ENCODE results near the gene MUC15.

Gene MUC15

DNA sequence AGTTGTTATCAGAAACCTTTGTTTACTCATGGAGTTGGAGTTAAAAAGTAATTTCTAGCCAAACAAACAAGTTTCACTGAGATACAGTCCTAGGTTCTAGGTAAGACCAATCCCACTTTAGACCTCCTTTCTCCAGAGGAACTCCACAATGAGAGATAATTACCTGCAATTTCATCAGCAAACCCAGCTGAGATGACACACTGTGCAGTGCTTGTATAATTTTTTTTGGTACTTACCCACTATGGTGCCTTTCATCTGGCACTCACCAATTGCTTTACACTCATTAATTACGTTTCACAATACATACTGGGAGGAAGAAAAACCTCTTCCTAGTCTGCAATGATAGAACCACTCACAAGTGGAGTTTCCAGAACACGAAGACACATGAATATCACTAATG, 1.8 kb upstream of the MUC15 start:
- no peak for DNase-seq

DNA sequence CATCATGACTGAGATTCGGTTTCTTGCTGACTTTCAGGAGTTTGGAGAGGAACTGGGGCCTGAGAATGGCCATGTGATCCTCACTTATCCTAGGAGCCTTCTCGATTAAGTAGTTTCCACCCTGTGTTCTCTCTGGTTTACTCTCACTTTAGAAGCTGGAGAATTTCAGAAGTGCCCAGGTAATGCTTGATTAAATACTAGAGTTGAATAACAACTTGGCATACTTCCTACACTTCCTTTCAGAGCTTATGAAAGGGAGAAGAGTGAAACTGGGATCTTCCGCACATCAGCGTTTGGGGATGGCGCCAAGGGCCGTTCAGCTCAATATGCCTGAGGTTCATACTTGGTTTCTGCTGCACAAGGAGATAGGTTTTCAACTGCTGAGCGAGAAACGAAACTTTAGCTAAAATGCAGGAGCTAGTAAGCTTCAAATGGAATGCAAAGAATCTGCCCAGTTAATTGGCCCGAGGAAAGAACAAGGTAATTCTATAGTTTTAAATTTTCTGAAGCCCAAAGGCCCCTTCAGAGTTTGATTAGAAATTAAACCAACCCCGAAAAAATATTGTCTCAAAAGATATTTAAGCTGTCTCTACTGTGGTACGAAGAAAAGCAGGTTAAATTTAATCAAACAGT, 823 bp upstream of the MUC15 start:
- no peak for DNase-seq

DNA sequence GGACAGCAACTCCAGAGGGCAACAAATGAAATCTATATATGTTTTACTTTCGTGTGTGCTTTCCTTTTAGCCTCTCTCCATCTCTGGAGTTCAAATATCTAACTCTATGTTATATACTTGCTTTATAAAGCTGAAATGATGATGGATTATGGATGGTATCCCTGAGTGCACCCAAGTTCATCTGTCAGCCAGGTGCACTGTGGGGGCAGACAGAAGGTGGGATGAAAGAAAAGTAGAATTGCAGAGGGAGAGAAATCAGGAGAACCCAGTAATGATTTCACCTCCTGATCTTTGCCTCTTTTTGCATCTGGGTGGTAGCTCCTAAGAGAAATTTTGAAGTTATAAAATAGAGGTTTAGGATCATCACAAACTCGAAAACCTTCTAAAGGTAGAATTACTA, 2.4 kb downstream of the MUC15 start:
- no peak for DNase-seq

DNA sequence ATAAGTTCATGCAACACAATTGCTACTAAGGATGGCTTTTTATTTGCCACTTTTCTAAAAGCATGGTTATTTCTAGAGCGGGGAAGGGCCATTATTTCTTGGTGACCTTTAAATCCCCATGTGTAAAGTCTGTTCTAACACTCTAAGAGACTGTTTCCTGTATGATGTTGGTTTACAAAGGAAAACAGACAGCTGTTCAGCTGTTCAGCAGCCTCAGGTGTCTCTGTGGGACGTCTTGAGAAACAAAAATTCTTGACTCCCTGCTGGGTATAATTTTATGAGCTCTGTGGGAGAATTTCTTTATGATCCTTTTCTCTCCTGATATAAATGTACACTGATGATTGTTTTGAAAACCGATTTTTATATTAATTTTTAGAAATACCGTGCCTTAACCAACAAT, 13.9 kb downstream of the MUC15 start:
- no peak for DNase-seq

DNA sequence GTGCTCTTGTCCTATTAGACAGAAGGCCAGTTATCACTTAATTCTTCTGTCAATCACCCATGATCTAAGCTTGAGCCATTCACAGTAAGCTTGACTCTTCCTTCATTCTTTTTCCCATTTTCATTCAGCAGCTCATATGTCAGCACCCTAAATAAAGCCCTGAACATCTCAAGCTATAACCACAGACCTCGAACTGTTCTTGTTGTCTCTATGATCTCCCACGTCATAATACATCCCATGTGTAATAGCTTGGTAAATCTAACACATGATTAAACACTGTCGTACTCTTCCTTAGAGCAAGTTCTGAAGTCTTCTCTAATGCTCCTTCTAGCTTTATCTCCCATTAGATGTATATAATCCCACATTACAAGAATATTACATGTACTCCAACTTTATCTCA, 14.4 kb downstream of the MUC15 start:
- no peak for DNase-seq

DNA sequence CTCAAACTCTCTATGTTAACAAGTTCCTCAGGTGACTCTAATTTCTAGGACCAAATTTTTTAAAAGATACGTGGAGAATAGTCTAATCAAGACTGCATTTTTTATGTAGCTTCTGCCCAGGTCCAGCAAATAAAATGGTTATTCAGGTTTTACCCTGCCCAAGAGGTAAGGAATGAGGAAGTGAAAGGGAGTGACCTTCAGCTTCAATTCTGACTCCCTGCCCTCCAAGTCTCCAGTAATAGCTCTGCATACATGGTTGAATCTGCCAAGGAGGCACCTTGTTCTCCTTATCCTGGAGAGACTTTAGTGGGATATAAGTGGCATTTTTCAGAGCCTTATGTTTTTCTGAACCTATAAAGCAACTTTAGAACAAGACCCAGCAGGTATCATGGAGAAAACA, 15.5 kb downstream of the MUC15 start:
- no peak for DNase-seq

DNA sequence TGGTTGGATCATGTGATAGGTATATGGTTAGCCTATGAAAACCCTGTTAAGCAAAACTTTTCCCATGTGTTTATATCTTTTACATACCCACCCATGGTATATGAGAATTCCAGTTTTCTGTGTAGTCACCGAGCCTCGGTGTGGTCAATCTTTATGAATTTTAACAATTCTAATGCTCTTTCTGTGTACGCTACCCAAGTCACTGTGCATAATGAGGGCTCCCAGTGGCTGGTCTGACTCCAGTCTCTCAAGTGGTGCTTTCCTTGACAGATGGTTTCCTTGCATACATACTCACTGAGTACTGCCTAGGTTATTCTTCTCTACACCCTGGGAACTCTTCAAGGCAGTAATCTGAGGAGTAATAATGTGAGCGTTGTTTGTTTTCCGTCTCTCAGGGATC, 17.6 kb downstream of the MUC15 start:
- DNase-seq, result no peak

DNA sequence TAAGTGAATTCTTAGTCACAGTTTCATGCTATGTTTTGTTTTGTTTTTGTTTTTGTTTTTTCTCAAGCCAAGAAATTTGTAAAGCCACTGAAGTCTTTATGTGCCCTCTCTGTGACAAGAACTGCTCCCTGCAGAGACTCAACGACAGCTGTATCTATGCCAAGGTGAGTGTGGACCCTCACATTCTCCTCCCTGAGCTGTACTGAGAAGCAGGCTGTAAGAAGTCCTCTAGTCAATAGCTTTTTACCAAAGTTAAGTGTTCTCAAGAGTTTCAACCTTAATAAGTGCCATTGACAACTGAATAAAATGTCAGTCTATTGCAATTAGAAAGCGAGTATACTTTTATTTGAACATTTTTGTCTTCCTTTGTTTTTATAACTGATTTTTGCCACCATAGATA, 18.9 kb downstream of the MUC15 start:
- DNase-seq, result no peak

DNA sequence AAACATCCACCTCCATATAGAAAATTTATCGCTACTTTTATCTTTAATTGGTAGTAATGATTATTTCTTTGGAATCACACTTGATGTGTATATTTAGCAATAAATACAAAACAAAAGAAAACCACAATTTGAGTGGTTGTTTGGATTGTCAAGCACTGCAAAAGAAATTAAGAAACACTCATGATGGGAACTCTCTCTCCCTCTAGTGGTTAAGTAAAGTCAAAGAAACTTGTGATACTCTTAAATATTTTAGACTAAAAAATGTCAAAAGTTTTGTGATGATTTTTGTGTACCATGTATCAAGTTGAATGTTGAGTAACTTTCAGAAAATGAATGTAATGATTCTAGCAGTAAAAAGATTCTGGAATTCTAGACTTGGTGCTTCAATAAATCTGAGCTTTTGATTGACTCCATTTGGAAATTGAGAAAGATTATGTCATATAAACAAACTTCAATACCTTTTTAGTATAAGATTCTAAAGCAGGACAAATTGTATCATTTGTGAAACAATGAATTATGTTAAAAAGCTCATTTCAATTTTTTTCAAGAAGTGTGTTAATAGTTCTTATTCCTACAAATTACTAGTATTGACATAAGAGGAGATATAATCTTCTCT, 20.8 kb downstream of the MUC15 start:
- DNase-seq, result no peak

DNA sequence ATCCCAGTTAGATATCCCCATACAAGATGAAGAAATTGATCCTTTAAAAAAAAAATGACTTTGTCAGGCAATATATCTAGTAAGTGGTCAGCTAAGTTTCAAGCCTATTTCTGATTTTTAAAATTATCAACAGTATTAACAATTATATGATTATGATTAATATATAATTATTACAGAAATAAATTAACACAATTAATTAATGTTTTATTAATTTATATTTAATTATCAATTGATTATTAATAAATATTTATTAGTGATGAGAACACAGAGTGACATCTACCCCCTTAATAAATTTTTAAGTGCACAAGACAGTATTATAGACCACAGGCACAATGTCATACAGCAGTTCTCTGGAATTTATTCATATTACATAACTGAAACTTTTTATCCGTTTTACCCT, 22.0 kb downstream of the MUC15 start:
- DNase-seq, result no peak

DNA sequence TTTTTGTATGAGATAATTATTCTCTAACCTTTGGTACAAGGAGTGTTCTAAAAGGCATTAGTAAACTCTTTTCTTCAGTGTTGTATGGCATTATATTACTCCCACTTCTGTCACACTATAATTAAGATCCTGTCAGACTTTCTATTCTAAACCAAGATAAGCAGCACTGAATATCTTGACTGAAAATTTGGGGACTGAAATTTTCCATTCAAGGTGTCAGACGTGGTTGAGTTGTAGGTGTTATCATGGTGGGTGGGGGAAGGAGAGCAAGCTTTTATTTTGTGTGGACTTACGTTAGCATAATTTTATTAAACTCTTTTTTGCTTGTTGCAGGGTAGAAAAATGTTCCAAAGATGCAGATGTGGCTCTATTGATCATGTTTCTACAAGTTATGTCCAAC, 22.9 kb downstream of the MUC15 start:
- no peak for DNase-seq

DNA sequence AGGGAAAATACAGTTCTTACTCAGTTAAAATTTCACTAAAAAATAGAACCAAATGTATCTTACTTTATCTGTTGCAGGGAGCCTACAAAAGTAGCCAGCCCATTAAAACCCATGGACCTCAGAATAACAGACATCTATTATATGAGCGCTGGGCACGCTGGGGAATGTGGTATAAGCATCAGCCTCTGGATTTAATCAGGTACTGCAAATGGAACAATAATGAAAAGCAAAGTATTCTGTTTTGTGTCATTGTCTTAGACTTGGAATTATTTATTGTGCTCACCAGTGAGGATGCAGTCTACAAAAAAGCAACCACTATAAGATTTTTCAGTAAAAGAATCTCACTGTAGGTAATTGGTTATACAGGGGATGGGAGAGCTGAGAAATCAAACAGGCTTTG, 30.2 kb downstream of the MUC15 start:
- DNase-seq, result no peak

DNA sequence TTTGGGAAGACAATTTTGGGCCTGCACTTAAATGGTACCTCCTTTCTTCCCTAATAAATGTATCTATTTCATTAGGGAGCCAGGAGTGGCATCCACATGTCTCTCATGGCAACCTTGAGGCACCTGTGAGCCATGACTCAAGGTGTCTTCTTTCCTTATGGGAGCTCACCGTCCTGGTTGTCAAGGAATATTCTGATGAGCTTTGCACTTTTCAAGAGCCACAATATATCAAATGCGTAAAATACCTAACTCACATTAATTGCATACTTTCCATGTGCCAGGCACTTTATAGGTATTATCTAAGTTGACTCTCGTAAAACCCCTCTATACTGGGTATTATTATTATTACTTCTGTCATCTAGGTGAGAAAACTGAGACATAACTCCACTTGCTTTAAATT, 32.5 kb downstream of the MUC15 start:
- DNase-seq, result no peak

DNA sequence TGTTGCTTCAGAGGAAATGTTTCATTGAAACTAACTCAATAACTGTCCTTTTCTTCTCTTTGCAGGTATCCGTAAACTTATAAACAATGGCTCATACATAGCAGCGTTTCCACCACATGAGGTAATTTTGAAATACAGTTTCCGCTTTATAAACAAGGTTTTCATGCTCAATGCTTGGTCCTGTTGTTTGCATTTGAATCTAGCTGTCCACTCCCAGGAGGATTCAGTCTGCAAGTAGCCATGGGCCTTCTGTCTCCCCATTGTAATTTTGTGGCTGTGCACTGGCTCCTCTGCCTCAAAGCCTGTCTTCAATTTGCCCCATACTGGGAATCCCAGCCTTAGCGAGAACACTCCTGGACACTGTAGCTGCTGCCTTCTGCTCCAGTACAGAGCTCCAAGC, 34.7 kb downstream of the MUC15 start:
- no peak for DNase-seq

DNA sequence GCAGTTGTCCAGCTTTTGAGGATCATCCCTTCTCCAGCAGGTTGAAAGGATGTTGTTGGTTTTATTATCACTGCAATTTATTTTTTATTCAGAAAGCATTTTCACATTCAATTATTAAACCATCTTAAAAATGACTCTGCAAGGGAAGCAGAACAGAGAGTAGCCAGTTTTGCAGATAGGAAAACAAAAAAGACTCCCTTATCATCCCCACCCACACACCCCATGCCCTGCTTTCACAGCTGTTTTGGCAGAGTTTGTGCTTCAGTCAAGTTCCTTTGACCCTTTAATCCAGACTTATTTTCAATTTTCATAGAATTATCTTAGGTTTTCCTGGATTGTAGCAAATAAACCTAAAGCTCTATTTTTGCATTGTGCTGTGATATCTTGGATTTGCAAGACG, 44.4 kb downstream of the MUC15 start:
- DNase-seq, result no peak

DNA sequence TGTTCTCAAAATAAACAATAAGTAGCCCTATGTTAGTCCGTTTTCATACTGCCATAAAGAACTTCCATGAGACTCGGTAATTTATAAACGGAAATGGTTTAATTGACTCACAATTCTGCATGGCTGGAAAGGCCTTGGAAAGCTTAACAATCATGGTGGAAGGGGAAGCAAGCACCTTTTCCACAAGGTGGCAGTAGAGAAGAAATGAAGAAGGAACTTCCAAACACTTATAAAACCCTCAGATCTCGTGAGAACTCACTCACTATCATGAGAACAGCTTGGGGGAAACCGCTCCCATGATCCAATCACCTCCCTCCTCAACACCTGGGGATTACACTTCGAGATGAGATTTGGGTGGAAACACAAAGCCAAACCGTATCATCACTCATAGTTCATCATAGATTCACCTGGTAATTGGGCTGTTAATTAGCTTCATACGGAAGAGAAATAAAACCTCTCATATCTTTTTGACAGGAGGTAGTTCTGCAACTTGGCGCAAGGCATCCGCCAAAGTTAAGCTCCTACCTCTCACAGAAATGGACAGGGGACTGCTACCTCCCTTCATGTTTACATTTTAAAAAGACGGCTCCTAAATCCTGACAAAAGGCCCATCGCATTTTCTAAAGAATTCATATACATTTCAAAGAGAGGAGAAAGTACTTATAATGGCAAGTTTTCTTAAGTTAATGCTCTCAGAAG, 49.0 kb downstream of the MUC15 start:
- DNase-seq, result peak; percentile 2

DNA sequence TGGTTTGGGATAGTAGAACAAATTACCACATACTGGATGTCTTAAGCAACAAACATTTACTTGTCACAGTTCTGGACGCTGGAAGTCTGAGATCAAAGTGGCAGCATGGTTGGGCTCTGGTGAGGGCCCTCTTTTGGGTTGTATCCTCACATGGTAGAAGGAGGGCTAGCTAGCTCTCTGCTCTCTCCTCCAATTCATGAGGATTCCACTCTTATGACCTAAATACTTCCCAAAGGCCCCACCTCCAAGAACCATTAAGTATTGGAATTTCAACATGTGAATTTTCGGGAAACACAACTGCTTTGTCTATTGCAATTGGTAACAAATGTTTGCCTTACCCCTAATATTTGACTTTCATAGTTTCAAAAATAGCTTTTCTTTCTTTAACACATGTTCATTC, 52.6 kb downstream of the MUC15 start:
- no peak for DNase-seq

DNA sequence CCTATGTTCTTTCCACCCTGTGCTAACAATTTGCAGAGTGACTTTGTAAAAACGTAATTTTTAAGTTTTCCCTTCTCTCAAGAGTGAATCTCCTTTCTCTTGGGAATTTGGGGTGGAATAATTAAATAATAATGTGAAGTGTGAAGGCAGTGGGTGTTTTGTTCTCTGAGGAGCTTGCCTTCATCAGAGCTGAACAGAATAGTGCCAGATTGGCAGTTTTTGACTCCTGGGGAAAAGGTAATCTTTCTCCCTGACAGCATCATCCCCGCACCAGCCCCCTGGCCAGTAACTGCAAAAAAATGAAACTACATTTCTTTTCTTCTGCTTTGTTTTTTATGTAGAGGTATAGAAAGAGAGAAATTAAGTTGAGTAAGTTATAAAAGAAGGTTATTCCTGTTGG, 59.9 kb downstream of the MUC15 start:
- no peak for DNase-seq

DNA sequence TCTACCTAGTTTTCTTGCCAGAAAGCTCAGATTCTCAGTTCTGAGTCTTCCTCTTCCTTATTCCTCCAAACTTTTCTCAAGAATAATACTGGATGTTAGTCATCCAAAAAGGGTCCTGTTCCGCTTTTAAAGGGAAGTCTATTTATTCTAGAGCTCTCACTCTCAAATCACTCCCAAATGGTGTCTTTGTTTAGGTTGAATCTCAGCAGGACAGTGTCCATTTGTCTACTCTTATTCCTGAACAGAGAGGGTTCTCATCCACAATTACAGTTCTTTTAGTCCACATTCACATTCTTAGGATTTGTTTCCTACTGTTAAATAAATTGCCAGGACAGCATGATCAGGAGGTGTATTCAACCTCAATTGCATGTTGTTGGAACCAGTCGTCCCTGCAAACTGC, 61.3 kb downstream of the MUC15 start:
- no peak for DNase-seq

DNA sequence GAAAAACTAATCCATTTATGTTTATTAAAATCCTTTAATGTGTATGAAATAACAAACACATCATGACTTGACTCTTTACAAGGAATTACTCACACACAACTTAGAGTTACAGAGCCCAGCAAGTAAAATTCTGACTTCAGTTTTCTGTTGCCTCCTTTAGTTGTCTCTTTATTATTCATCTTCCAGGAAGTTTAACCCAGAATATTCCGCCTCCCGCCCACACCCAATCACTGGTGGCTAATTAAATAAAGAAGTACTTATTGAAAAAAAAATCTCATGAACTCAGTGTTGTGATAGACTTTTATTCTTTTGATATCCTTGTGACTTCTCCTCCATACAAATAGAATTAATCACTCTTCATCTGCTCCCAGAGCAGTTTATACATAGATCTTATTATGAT, 61.9 kb downstream of the MUC15 start:
- no peak for DNase-seq
